CD14-positive monocyte (primary cell): ENCODE data around the gene HCST. TPM values are rescaled to one million over a fixed set of nuclear protein-coding genes. Genes with fewer than 3 reads are reported as not detected.

ENCODE experiments used
- DNase-seq, 3 donors: peaks; one replicate each; pipeline ENCODE4 v3.0.0-alpha.2; 2011 to 2022
- H2AFZ ChIP-seq: 2 replicates; pipeline ENCODE4 v1.6.0; 2012; ENCODE audit warnings: mild to moderate bottlenecking, low read depth, low read length, inconsistent platforms; ENCODE audit not compliant: insufficient read depth, poor library complexity, severe bottlenecking
- H3K27ac ChIP-seq, 2 donors: 1 replicate in 1 of 2; 2 replicates in 1 of 2; pipeline ENCODE4 v1.5.1; 2012 to 2013; ENCODE audit warnings: low read length in 2 of 2, control low read depth in 1 of 2, inconsistent platforms in 1 of 2, low read depth in 1 of 2, mild to moderate bottlenecking in 1 of 2
- H3K27me3 ChIP-seq, 2 donors: one replicate each; pipeline versions ENCODE4 v1.6.0 to v1.6.1; 2011 to 2013; ENCODE audit warnings: low read length in 2 of 2; ENCODE audit not compliant: control insufficient read depth in 2 of 2, insufficient read depth in 2 of 2
- H3K36me3 ChIP-seq, 2 donors: replicated peaks in 1 of 2; 1 replicate in 1 of 2; 2 replicates in 1 of 2; pipeline versions ENCODE4 v1.5.1 to v1.6.1; 2012 to 2013; ENCODE audit warnings: low read length in 2 of 2, control low read depth in 1 of 2, inconsistent platforms in 1 of 2, mild to moderate bottlenecking in 1 of 2; ENCODE audit not compliant: insufficient read depth in 2 of 2, control insufficient read depth in 1 of 2
- H3K4me1 ChIP-seq, 2 donors: 1 replicate in 1 of 2; 2 replicates in 1 of 2; pipeline versions ENCODE4 v1.5.1 to v1.6.1; 2012 to 2013; ENCODE audit warnings: low read length in 2 of 2, control low read depth in 1 of 2, inconsistent platforms in 1 of 2, mild to moderate bottlenecking in 1 of 2, moderate library complexity in 1 of 2; ENCODE audit not compliant: insufficient read depth in 2 of 2, control insufficient read depth in 1 of 2
- H3K4me2 ChIP-seq: replicated peaks from 2 replicates; pipeline ENCODE3; 2012; ENCODE audit warnings: low read length, moderate library complexity, mild to moderate bottlenecking; ENCODE audit not compliant: poor library complexity, severe bottlenecking; ENCODE audit errors: extremely low read depth
- H3K4me3 ChIP-seq, 3 experiments: fragments of 200-600 bp in 1 of 3; sonication (generic) in 1 of 3; replicated peaks in 1 of 3; 1 replicate in 2 of 3; 2 replicates in 1 of 3; pipeline ENCODE4 v1.5.1; 2011 to 2013; ENCODE audit warnings: low read length in 3 of 3, mild to moderate bottlenecking in 3 of 3, control low read depth in 2 of 3, low read depth in 2 of 3, inconsistent platforms in 1 of 3, moderate library complexity in 1 of 3
- H3K79me2 ChIP-seq: 2 replicates; pipeline ENCODE4 v1.6.0; 2012; ENCODE audit warnings: mild to moderate bottlenecking, control low read depth, inconsistent platforms, low read length, moderate library complexity; ENCODE audit not compliant: insufficient read depth
- H3K9ac ChIP-seq: 2 replicates; pipeline ENCODE4 v1.6.0; 2017; ENCODE audit warnings: low read length, mild to moderate bottlenecking; ENCODE audit not compliant: insufficient read depth, poor library complexity, severe bottlenecking
- H3K9me3 ChIP-seq, 2 donors: replicated peaks in 1 of 2; 1 replicate in 1 of 2; 2 replicates in 1 of 2; pipeline versions ENCODE4 v1.5.1 to v1.6.1; 2012 to 2013; ENCODE audit warnings: low read length in 2 of 2, control low read depth in 1 of 2; ENCODE audit not compliant: control insufficient read depth in 1 of 2, insufficient read depth in 1 of 2
- H4K20me1 ChIP-seq: 2 replicates; pipeline ENCODE4 v1.6.0; 2012; ENCODE audit warnings: mild to moderate bottlenecking, low read length, control low read depth, moderate library complexity; ENCODE audit not compliant: insufficient read depth
- H3K27ac Mint-ChIP-seq, 7 donors: one replicate each; pipeline ENCODE4 v1.8.0; 2020; ENCODE audit warnings: mild to moderate bottlenecking in 7 of 7, mixed read lengths in 7 of 7, moderate library complexity in 6 of 7, inconsistent platforms in 2 of 7
- H3K27me3 Mint-ChIP-seq, 3 donors: one replicate each; pipeline ENCODE4 v1.8.0; 2021 to 2022; ENCODE audit warnings: low read depth in 3 of 3, mild to moderate bottlenecking in 3 of 3, mixed read lengths in 3 of 3, moderate library complexity in 3 of 3, inconsistent platforms in 1 of 3
- H3K36me3 Mint-ChIP-seq, 2 donors: one replicate each; pipeline ENCODE4 v1.8.0; 2020; ENCODE audit warnings: mixed read lengths in 2 of 2, inconsistent platforms in 1 of 2, mild to moderate bottlenecking in 1 of 2
- H3K4me1 Mint-ChIP-seq: one replicate; pipeline ENCODE4 v1.8.0; 2020; ENCODE audit warnings: mild to moderate bottlenecking, mixed read lengths
- H3K4me3 Mint-ChIP-seq, 2 donors: one replicate each; pipeline ENCODE4 v1.8.0; 2020; ENCODE audit warnings: mild to moderate bottlenecking in 2 of 2, mixed read lengths in 2 of 2, moderate library complexity in 1 of 2
- H3K9me3 Mint-ChIP-seq, 7 donors: one replicate each; pipeline ENCODE4 v1.8.0; 2020 to 2022; ENCODE audit warnings: mixed read lengths in 7 of 7, mild to moderate bottlenecking in 6 of 7, moderate library complexity in 6 of 7, inconsistent platforms in 2 of 7
- CTCF ChIP-seq: fragments of 200-600 bp; IDR thresholded peaks from one replicate; pipeline ENCODE4 v1.8.0; 2022; ENCODE audit warnings: antibody characterized with exemption, mild to moderate bottlenecking
- WGBS: methylation state at CpG from one replicate; pipeline ENCODE4 v1.1.5; 2013; ENCODE audit warnings: missing lambda C conversion rate; ENCODE audit not compliant: insufficient coverage; 5-methylcytosine and 5-hydroxymethylcytosine counted together
- intact Hi-C, 2 donors: fragments of 100-400 bp; cut with micrococcal nuclease; formaldehyde crosslinking; loops; one replicate each; pipeline versions ENCODE4 v1.15.0 to v1.15.1; 2023
- polyA plus RNA-seq, 3 donors: library from polyadenylated mRNA; depleted of rRNA in 1 of 3; unstranded in 2 of 3; stranded (reverse) in 1 of 3; fragments of 300-500 nt in 2 of 3; fragments of >200 nt in 1 of 3; fragmentation: Illumina TruSeq in 2 of 3; gene quantifications; 1 replicate in 2 of 3; 2 replicates in 1 of 3; pipeline ENCODE4 v1.2.3, GENCODE V29; 2012 to 2021

Gene HCST
- polyA plus RNA-seq, 3 donors = 264 to 829 (median 594) TPM

GRCh38 chr19:35904311-35905068 lies 2.2 kb downstream of the HCST start:
- peak overlapping the region; percentile 97 to 98 for H3K4me3 Mint-ChIP-seq
- Histone ChIP-seq H3K9ac (peak overlapping the region; percentile 84), H4K20me1 (peaks cover 4% of the 10 kb centered on the region), H3K27me3 (no peaks in the 10 kb centered on the region), H2AFZ (no peak overlapping the region), H3K36me3 (peaks cover 18 to 21% of the 10 kb centered on the region in 2 donors), H3K4me3 (peak overlapping the region; percentile 36 to 99 (median 97)), H3K4me1 (peaks cover 78 to 88% of the 10 kb centered on the region in 2 donors), H3K9me3 (no peaks in the 10 kb centered on the region), H3K4me2 (peak overlapping the region; percentile 100), H3K27ac (peak overlapping the region; percentile 95 to 98), H3K79me2 (peaks cover 92% of the 10 kb centered on the region)
- H3K36me3 Mint-ChIP-seq = peaks cover 33 to 41% of the 10 kb centered on the region in 2 donors
- DNase-seq = peak; percentile 78 to 89 (median 85)
- no peak for TF ChIP-seq CTCF
- H3K4me1 Mint-ChIP-seq = peaks cover 66% of the 10 kb centered on the region
- intact Hi-C loops = loop anchor here in 1 of 2 donors (2.0 to 10.0 kb wide), 5 partner anchors 26 to 460 kb away; partner anchors contain the start of genes FFAR2, IGFLR1, LIN37 and OVOL3
- H3K27me3 Mint-ChIP-seq = peaks cover 0 to 12% (median 0%) of the 10 kb centered on the region in 3 donors
- peaks cover 0 to 2% (median 0%) of the 10 kb centered on the region in 7 donors for H3K9me3 Mint-ChIP-seq
- H3K27ac Mint-ChIP-seq = peak overlapping the region; percentile 96 to 100 (median 100)
- WGBS = 60% methylated on average over 7 of the region's 10 CpGs

DNA sequence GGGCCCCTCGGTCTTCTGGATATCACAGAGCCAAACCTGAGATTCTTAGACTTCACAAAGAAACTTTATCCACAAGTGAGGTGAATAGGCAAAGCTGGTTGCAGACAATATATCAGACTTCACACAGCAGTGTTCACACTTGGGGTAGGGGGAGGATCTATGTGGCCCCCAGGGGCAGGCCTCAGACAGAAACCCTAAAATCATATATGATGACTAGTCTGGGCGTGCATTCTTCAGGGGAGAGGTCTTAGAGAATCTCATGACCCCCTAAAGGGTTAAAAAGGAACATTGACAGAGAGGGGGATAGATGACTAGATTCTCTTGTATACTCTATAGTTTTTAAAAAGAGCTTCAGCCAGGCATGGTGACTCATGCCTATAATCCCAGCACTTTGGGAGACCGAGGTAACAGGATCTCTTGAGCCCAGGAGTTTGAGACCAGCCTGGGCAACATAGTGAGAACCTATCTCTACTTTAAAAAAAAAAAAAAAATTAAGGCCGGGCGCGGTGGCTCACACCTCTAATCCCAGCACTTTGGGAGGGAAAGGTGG lies 2.9 kb downstream of the HCST start:
- no peak for TF ChIP-seq CTCF
- Histone ChIP-seq H3K9me3 (no peaks in the 10 kb centered on the region), H3K4me2 (peak overlapping the region; percentile 100), H3K27ac (peak overlapping the region; percentile 95 to 98), H3K27me3 (no peaks in the 10 kb centered on the region), H4K20me1 (peaks cover 2% of the 10 kb centered on the region), H3K4me3 (peak overlapping the region; percentile 36 to 99 (median 97)), H3K9ac (peak overlapping the region; percentile 84), H3K4me1 (peaks cover 86 to 96% of the 10 kb centered on the region in 2 donors), H3K36me3 (peaks cover 18 to 21% of the 10 kb centered on the region in 2 donors), H2AFZ (no peak overlapping the region), H3K79me2 (peaks cover 84% of the 10 kb centered on the region)
- no CpG with 5 or more reads among the region's 6 CpGs for WGBS
- H3K36me3 Mint-ChIP-seq = peaks cover 33 to 41% of the 10 kb centered on the region in 2 donors
- intact Hi-C loops = loop anchor here in 1 of 2 donors (2.0 to 10.0 kb wide), 5 partner anchors 26 to 460 kb away; partner anchors contain the start of genes FFAR2, IGFLR1, LIN37 and OVOL3
- peaks cover 0 to 2% (median 0%) of the 10 kb centered on the region in 7 donors for H3K9me3 Mint-ChIP-seq
- H3K4me1 Mint-ChIP-seq = peaks cover 73% of the 10 kb centered on the region
- H3K27ac Mint-ChIP-seq = peak overlapping the region; percentile 96 to 100 (median 100)
- H3K4me3 Mint-ChIP-seq = peak overlapping the region; percentile 97 to 98
- H3K27me3 Mint-ChIP-seq = peaks cover 0 to 12% (median 0%) of the 10 kb centered on the region in 3 donors
- peak in 2 of 3 donors; percentile 45 to 52 for DNase-seq
